Spleen (tissue), 7 donors: ENCODE data around the gene ACOT6.

Experiments used
- CTCF ChIP-seq, 11 experiments: fragments of 200-600 bp in 7 of 11; fragments of 450-650 bp in 4 of 11; sonication (generic) in 4 of 11; IDR thresholded peaks in 8 of 11; conservative IDR thresholded peaks in 3 of 11; 1 replicate in 7 of 11; 2 replicates in 4 of 11; pipeline versions ENCODE4 v1.4.0 to v1.8.0; 2016 to 2021; ENCODE audit warnings: antibody characterized with exemption in 11 of 11, inconsistent platforms in 4 of 11, mild to moderate bottlenecking in 1 of 11
- POLR2AphosphoS5 ChIP-seq, 3 donors: sonication (generic); formaldehyde crosslinking; IDR thresholded peaks; one replicate each; pipeline ENCODE4 v1.5.1; 2017; ENCODE audit warnings: antibody characterized with exemption in 3 of 3
- donor health status: DM: no; HTN: no; CAD: no; lungs with moderate emphysema.
- donor health status: DM: no; HTN: no; CAD: no.
- donor health status: DM: no; HTN: no; CAD: no.

DNA sequence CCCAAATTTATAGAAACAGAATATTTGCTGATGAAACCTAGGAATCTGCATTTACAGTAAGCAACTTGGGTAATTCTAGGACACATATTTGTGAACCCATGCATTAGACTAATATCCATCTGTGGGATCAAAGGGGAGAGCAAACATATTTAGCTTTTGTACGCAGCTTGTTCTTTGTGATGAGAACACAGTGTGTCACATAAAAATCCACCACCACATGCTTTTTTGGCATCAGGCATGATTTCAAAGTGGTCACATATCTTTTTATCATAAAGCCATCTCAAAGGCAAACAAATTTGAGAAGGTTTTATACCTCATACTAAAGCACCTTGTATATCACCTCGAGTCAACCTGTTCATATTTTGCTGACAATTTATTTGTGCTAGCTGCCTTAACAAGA lies 48.2 kb downstream of the ACOT6 start:
- TF ChIP-seq CTCF (IDR thresholded peaks at IDR 0.05 in 8 of 11, conservative IDR thresholded peaks at IDR 0.05 in 3 of 11) (no peak), POLR2AphosphoS5 (IDR thresholded peaks at IDR 0.05) (no peak)
